ENCODE measurements around the gene ASIC3. TPM values are rescaled to one million over a fixed set of nuclear protein-coding genes. Genes with fewer than 3 reads are reported as not detected.

Gene ASIC3
- total and polyA plus RNA-seq, 2 of the 4 experiments (the other 2 are of a cell fraction): 0.74 TPM; not detected in 1

GRCh38 chr7:151065516-151065915 lies 17.2 kb downstream of the ASIC3 start:
- CTCF ChIA-PET: no interaction called here
- intact Hi-C loops (cut with micrococcal nuclease) (no loop called here), in situ Hi-C loops (cut with MboI; ENCODE audit: low sequenced_read_pairs) (no loop called here), dilution Hi-C loops (cut with HindIII; ENCODE audit: low sequenced_read_pairs, unreplicated experiment) (no loop called here)
- no TSS peak for BruUV-seq (replicated peaks)
- Histone ChIP-seq H3K14ac (replicated peaks; ENCODE audit: low read depth, low read length) (no peak overlapping the region), H4K5ac (ENCODE audit: low read depth, low read length) (no peak overlapping the region), H3K4me1 (ENCODE audit: control insufficient read depth, insufficient read depth, low read length) (peaks cover 32% of the 10 kb centered on the region), H3K36me3 (ENCODE audit: control insufficient read depth, insufficient read depth, low read length) (peaks cover 56% of the 10 kb centered on the region), H3K27me3 (ENCODE audit: control insufficient read depth, insufficient read depth, low read length) (no peaks in the 10 kb centered on the region), H3K23ac (ENCODE audit: low read depth, low read length) (no peak overlapping the region), H3K9me1 (ENCODE audit: insufficient read depth, low read length) (peaks cover 8% of the 10 kb centered on the region; the same call in 1 of the 2 replicates), H3K4me3 (ENCODE audit: insufficient read depth, low read depth, low read length) (no peak overlapping the region), H4K20me1 (ENCODE audit: insufficient read depth, low read length) (peaks cover 32% of the 10 kb centered on the region), H2BK5ac (ENCODE audit: low read depth, low read length, poor library complexity, severe bottlenecking) (no peak overlapping the region), H2AK5ac (ENCODE audit: low read depth, low read length) (no peak overlapping the region), H4K91ac (ENCODE audit: insufficient read depth, low read depth, low read length) (no peak overlapping the region), H3K27ac (ENCODE audit: insufficient read depth, low read length) (no peak overlapping the region), H3K9ac (ENCODE audit: low read depth, low read length) (no peak overlapping the region), H2BK20ac (ENCODE audit: low read depth, low read length) (no peak overlapping the region), H3K18ac (ENCODE audit: low read depth, low read length) (no peak overlapping the region), H4K8ac (ENCODE audit: low read depth in 2 of 2, low read length in 2 of 2) (no peak overlapping the region), H3K9me3 (ENCODE audit: control insufficient read depth, insufficient read depth, low read length) (no peaks in the 10 kb centered on the region), H3K56ac (ENCODE audit: extremely low read depth, insufficient read depth, low read length) (no peak overlapping the region), H2BK15ac (ENCODE audit: low read depth, low read length) (no peak overlapping the region), H3K4me2 (ENCODE audit: low read depth, low read length) (no peak overlapping the region), H3K4ac (ENCODE audit: low read depth, low read length) (no peak overlapping the region), H2AK9ac (replicated peaks; ENCODE audit: low read depth, low read length, poor library complexity) (no peak overlapping the region), H3K79me1 (ENCODE audit: low read depth in 1 of 2, low read length in 2 of 2) (peaks cover 24 to 57% of the 10 kb centered on the region in 2 experiments), H2BK120ac (ENCODE audit: low read depth, low read length) (no peak overlapping the region), H2AFZ (replicated peaks; ENCODE audit: low read length, poor library complexity) (no peak overlapping the region)
- WGBS, 2 experiments (ENCODE audit: extremely low coverage in 2 of 2, insufficient read length in 1 of 2): 88% methylated on average over 11 of the region's 14 CpGs; no CpG with 5 or more reads in 1 of the 2 experiments
- DNase-seq: no peak
- POLR2A ChIA-PET (ENCODE audit: unreplicated experiment): no interaction called here
- no peak for ATAC-seq (ENCODE audit: low read depth)
- no peak for TF ChIP-seq POLR2A (IDR thresholded peaks at IDR 0.05; ENCODE audit: low read depth, low read length)
- TF ChIP-seq RCOR1 (IDR thresholded peaks at IDR 0.05; ENCODE audit: insufficient replicate concordance, low read length): no peak
- TF ChIP-seq NFE2L2 (IDR thresholded peaks at IDR 0.05; ENCODE audit: low read depth, low read length): no peak
- no peak for TF ChIP-seq BHLHE40 (IDR thresholded peaks at IDR 0.05; ENCODE audit: low read depth, low read length)
- TF ChIP-seq MAZ (IDR thresholded peaks at IDR 0.05; ENCODE audit: borderline replicate concordance, low read depth, low read length): no peak
- TF ChIP-seq RFX5 (IDR thresholded peaks at IDR 0.05; ENCODE audit: low read depth, low read length): no peak

Data from IMR-90 (cell line).